SK-N-SH treated with all-trans-retinoic acid at 6 μM for 48 hours (cell line): ENCODE results near the gene TAAR2.

ENCODE experiments used
- ATAC-seq: fragments of 200-7000 bp; cut with Tn5 transposase; 3 replicates; pipeline ENCODE4 v1.9.1; 2020; ENCODE audit warnings: mild to moderate bottlenecking, moderate library complexity
- ARNTL ChIP-seq: fragments of 450-650 bp; formaldehyde crosslinking; IDR thresholded peaks from 2 replicates; pipeline ENCODE4 v1.5.0; 2020; ENCODE audit warnings: low read depth, mild to moderate bottlenecking, moderate library complexity, borderline replicate concordance
- CREB5 ChIP-seq: fragments of 250-450 bp; sonication (Bioruptor Pico); IDR thresholded peaks from 2 replicates; pipeline ENCODE4 v1.5.1; 2020; ENCODE audit warnings: low read depth, mild to moderate bottlenecking, moderate library complexity
- OSR1 ChIP-seq: fragments of 250-450 bp; sonication (Bioruptor Pico); IDR thresholded peaks from 2 replicates; pipeline ENCODE4 v1.8.0; 2022; ENCODE audit warnings: moderate library complexity, mild to moderate bottlenecking, inconsistent platforms
- PATZ1 ChIP-seq: fragments of 250-450 bp; sonication (Bioruptor Pico); IDR thresholded peaks from 2 replicates; pipeline ENCODE4 v1.8.0; 2020; ENCODE audit warnings: mild to moderate bottlenecking, moderate library complexity, borderline replicate concordance
- POU6F1 ChIP-seq: fragments of 250-450 bp; sonication (Bioruptor Pico); IDR thresholded peaks from 2 replicates; pipeline ENCODE4 v1.8.0; 2021; ENCODE audit warnings: low read depth, mild to moderate bottlenecking, moderate library complexity, borderline replicate concordance
- RARB ChIP-seq: fragments of 250-450 bp; sonication (Bioruptor Pico); IDR thresholded peaks from 2 replicates; pipeline ENCODE4 v1.8.0; 2021; ENCODE audit warnings: mild to moderate bottlenecking, moderate library complexity
- SNAI2 ChIP-seq: fragments of 250-450 bp; sonication (Bioruptor Pico); IDR thresholded peaks from 2 replicates; pipeline ENCODE4 v1.5.0; 2020; ENCODE audit warnings: mild to moderate bottlenecking, moderate library complexity
- TCF4 ChIP-seq: fragments of 250-450 bp; sonication (Bioruptor Pico); IDR thresholded peaks from 2 replicates; pipeline ENCODE4 v1.8.0; 2021; ENCODE audit warnings: mild to moderate bottlenecking, moderate library complexity, borderline replicate concordance
- TOX ChIP-seq: fragments of 250-450 bp; sonication (Bioruptor Pico); IDR thresholded peaks from 2 replicates; pipeline ENCODE4 v1.8.0; 2021; ENCODE audit warnings: mild to moderate bottlenecking, moderate library complexity, borderline replicate concordance
- ZFP3 ChIP-seq: fragments of 250-450 bp; sonication (Bioruptor Pico); IDR thresholded peaks from 2 replicates; pipeline ENCODE4 v1.5.0; 2020; ENCODE audit warnings: mild to moderate bottlenecking, moderate library complexity
- ZNF565 ChIP-seq: fragments of 450-650 bp; formaldehyde crosslinking; conservative IDR thresholded peaks from 2 replicates; pipeline ENCODE4 v1.5.0; 2020; ENCODE audit warnings: low read depth, mild to moderate bottlenecking, moderate library complexity

The TAAR2 gene

GRCh38 chr6:132568611-132569010 lies 55.5 kb downstream of the TAAR2 start:
- no peak for ATAC-seq
- no peak for TF ChIP-seq TOX (CRISPR knock-in tag)
- no peak for TF ChIP-seq TCF4
- no peak for TF ChIP-seq POU6F1
- TF ChIP-seq ARNTL (CRISPR knock-in tag), result no peak
- no peak for TF ChIP-seq RARB (CRISPR knock-in tag)

- no peak for ATAC-seq
- TF ChIP-seq SNAI2 (no peak), ZNF565 (CRISPR knock-in tag) (no peak), TCF4 (no peak), OSR1 (CRISPR knock-in tag) (no peak), PATZ1 (CRISPR knock-in tag) (no peak), ZFP3 (no peak), CREB5 (CRISPR knock-in tag) (no peak)
Measured at GRCh38 chr6:132567566-132567965, 56.5 kb downstream of the TAAR2 start.
